A549 treated with ZK216348 at 1 μM for 4 hours (cell line): ENCODE results near the gene SPACA5. TPM values are rescaled to one million over a fixed set of nuclear protein-coding genes. Genes with fewer than 3 reads are reported as not detected.

Source experiments
- total RNA-seq: library from RNA; stranded (reverse); fragments of 200-300 nt; extraction: Qiagen RNA extraction; gene quantifications from 5 replicates; pipeline ENCODE4 v1.2.3, GENCODE V29; 2022; ENCODE audit warnings: low read depth

The SPACA5 gene
- total RNA-seq: not detected in 5 replicates

DNA sequence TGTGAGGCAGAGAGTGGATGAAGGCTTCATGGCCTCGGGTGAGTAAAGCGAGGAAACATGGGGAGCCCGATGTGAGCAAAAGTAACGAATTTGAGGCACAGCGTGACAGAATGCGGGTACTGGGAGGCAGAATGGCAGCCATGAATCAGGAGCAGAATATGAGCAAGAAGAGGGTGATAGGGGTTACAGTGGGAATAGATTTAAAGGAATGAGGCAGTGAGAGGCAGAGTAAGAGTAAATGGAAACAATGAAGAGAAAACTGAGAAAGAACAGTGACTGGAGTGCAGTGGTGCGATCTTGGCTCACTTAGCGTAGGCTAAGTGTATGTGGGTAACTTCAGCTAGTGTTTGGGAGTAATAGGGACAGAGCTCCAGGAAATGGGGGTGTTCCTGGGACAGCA, at the start of gene SPACA5:
SPACA5 (plus strand) TSS at position 301 of the 400 bp plus-strand sequence. CDS start 815 bp downstream, outside the sequence.

DNA sequence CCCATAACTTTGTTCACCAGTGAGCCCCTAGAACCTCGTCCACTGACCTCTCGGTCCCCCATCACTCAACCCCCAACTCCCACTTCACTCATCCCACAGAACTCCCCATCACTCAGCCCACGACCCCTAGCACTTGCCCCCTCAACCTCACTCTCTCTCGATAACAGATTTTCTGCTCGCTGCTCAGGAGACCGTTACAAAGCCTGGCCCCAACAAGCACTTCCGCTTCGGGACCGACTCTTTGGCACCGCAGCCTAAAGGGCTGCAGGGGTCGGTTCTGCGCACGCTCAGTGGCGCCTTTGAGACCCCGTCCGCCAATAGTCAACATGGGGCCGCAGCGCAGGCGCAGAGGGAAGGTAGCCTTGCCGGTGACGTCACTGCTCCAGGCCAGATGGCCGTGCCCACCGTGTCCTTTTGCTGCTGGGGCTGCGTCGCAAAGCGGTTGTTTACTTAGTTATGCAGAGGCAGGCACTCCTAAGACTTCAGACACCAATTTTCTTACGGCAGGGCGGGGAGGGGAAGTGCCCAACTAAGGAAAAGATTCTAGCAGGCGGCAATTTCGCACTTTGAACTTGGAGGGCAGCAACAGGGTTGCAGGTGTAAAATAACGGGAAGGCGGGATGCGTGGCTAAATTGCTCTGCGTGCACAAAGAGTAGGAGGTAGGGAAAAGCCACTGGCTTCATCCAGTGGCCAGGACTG, 2.9 kb upstream of the SPACA5 start, which contains the start of gene ZNF182:
ZNF182 (minus strand) TSS at position 232 of the 700 bp plus-strand sequence. CDS start 1,380 bp downstream, outside the sequence.

Other genes starting within 250 kb of the SPACA5 start
- 4.6 to 6.9 TPM (median 5.9 TPM) in 5 replicates for gene ZNF81, start 170.1 kb upstream of the SPACA5 start, total RNA-seq
- gene ZNF182, start 3.0 kb upstream of the SPACA5 start, total RNA-seq: 2.5 to 4.8 TPM (median 3.5 TPM) in 5 replicates
- gene ZNF630, start 64.7 kb downstream of the SPACA5 start, total RNA-seq: 0.15 to 0.55 TPM (median 0.26 TPM) in 5 replicates
- not detected in 5 replicates for gene SPACA5B, start 123.6 kb downstream of the SPACA5 start, total RNA-seq
- gene SSX5, start 189.8 kb downstream of the SPACA5 start, total RNA-seq: not detected in 5 replicates
- not detected in 5 replicates for gene SSX1, start 248.4 kb downstream of the SPACA5 start, total RNA-seq